Stimulated activated CD8-positive, alpha-beta memory T cell treated with anti-CD3 and anti-CD28 coated beads, Interleukin-12 subunit alpha, Interleukin-12 subunit beta, amount 100 ng/mL, for 1 hour (primary cell): Measurements from ENCODE around the gene FCHSD1.

Experiments
- DNase-seq: peaks from one replicate; pipeline ENCODE4 v3.0.0-alpha.2; 2020; ENCODE audit warnings: low read depth

Gene FCHSD1

GRCh38 chr5:141672841-141673813 lies 21.9 kb upstream of the FCHSD1 start:
- DNase-seq = no peak

GRCh38 chr5:141672071-141672840 lies 21.0 kb upstream of the FCHSD1 start:
- DNase-seq = no peak

DNA sequence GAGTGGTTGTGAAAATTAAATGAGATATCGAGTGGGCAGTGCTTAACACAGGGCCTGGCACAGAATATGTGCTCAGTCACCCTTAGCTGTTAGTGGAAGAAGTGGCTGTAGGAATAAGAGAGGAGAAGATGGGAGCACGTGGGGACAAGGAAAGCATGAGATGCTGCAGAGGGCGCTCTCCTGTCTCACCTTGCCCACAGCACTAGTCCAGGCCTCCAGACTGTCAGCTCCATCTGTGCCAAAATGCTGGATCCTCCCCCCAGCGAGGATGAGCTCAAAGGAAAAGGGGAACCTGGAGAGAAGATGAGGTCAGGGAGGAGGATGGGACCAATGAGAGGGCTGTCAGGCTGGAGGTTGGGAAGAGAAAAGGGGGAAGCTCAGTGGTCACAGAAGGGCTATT lies 18.3 kb upstream of the FCHSD1 start:
- no peak for DNase-seq

GRCh38 chr5:141668601-141669265 lies 17.5 kb upstream of the FCHSD1 start:
- no peak for DNase-seq

DNA sequence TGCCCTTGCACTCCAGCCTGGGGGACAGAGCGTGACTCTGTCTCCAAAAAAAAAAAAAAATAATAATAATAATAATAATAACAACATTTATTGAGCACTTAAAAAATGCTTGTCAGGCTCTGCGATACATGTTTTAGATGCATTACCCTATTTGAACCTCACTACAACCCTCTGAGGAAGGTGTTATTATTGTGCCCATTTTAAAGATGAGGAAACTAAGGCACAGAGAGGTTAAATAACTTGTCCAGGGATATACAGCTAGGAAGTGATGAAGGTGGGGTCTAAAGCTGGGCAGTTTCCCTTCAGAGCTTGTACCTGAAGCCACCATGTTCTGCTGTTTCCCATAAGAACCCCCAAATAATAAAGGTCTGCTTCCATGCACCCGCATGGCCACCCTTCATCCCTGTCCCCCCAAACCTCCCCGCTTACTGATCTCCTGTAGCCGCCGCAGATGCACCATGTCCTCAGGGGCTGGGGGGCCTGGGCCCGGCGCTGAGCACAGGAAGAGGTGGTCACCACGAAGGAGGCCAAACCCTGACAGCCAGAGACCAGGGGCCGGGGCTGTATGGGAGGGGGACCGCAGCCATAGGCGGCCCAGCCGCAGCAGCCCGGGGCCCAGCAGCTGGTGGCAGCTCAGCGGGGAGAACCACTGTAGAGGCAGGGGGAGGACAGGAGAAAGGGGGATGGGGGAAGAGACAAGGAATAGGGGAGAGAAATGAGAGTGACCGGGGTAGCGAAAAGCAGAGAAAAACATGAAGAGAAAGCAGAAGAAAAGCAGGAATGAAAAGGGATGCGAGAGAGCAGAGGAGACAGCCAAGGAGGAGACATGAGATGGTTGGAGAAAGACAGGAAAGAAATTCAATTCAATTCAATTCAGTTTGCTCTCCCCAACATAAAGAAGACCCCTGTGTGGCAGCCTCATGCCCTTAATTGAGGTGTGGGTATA lies 15.1 kb upstream of the FCHSD1 start:
- DNase-seq = no peak

DNA sequence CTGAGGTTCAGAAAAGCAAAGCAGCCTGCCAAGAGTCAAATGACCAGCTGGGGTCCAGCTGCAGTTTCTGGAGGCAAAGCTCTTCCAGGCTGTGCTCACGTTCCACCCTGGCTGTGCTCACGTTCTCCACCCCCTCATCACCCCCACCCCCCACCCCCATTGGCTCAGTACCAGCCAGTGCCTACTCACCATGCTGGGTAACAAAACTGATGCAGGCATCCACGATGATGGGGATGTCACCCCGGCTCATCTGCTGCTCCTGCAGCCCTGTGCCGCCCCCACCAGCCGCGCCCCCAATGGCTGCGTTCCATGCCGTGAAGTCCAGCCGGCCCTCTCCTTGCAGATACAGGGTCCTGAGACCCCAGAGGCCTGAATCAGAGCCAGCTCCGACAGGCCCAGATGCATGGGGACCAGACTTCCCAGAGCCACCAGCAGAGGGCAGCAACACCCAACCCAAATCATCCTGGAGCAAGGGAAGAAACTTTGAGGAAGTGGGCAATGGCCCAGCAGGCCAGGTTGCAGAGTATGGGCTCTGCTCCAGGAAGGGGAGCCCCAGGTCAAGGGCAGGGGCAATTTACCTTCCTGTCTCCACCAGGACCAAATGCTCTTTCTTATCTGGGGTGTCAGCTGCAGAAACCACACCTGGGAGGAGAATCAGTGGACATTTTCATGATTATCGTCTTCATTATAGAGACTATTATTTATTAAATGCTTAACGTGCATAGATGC lies 13.7 kb upstream of the FCHSD1 start:
- DNase-seq = peak; percentile 51

DNA sequence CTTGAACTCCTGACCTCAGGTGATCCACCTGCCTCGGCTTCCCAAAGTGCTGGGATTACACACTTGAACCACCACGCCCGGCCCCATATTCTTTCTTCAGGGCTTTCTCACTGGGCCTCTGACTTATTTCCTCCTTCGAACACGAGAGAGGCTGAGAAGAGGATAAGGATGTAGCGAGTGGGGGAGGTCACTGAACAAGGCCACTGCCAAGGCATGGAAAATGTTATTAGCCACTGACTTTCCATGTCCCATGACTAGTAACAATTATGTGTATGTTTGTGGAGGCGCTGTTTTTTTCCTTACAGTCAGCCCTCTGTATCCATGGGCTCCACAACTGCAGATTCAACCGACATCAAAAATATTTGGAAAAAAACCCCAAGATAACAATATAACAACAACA lies 12.3 kb upstream of the FCHSD1 start:
- no peak for DNase-seq

DNA sequence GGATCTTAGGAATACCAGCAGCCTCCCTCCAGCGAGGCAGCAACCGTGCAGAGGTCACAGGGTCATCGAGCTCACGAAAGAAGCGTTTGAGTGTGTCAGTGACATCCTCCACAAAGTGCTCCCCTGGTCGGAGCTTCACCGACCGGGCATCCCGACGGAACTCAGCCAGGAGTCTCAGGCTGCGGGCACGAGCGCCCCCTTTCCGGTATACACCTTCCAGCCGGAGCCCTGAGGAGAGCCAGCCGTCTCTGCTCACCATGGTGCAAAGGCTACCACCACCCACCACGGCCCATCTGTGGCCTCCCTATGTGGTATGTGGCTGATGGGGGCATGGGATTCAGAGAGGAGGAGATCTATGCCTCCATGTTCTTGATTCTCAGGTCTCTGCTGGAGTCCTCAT lies 10.8 kb upstream of the FCHSD1 start:
- DNase-seq = no peak

DNA sequence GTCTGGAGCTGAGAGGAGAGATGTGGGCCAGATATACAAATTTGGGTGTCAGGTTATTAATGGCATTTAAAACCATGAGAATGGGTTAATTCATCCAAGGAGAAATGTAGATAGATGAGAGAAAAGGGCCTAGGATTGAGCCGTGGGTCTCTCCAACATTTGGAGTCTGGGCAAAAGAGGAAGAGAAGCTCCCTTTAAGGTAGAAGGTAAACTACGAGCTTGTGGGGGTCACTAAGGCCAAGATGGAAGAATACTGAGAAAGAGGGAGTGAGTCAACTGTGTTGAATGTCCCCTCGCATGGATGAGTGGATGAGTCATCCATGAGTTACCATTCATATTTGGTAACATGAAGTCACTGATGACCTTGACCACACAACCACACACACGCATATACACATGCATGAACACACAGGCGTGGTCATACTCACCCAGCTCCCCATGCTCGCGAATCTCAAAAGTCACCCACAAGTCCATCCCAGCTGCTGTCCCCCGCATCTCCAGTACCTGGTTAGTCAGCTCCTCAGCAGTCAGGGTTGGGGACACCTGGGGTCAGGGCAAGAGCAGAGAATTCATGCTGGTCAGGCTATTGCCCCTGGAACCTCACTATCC lies 6.8 kb upstream of the FCHSD1 start:
- no peak for DNase-seq

- DNase-seq = no peak
Observed at GRCh38 chr5:141657404-141657803, 6.2 kb upstream of the FCHSD1 start.

GRCh38 chr5:141656396-141656795 lies 5.2 kb upstream of the FCHSD1 start:
- no peak for DNase-seq

GRCh38 chr5:141655020-141655419 lies 3.8 kb upstream of the FCHSD1 start:
- DNase-seq = no peak

GRCh38 chr5:141654298-141654697 lies 3.1 kb upstream of the FCHSD1 start:
- DNase-seq = no peak

DNA sequence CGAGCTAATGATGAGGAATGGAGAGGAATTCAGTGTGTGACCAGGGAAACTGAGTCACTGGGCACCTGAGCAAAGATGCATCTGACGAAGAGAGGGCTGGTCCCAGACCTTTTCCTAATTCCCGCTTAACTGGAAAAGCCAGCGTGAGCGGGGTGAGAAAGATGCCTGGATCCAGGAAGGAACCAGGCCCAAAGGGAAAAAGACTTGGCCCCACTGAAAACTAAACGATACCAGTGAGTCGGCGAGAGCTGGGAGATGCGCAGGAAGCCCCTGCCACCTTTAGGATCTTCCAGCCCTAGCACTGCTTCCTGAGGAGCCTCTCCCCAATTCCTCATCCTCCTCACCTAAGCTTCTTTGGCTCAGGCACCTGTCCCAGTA lies 499 bp upstream of the FCHSD1 start:
- no peak for DNase-seq

DNA sequence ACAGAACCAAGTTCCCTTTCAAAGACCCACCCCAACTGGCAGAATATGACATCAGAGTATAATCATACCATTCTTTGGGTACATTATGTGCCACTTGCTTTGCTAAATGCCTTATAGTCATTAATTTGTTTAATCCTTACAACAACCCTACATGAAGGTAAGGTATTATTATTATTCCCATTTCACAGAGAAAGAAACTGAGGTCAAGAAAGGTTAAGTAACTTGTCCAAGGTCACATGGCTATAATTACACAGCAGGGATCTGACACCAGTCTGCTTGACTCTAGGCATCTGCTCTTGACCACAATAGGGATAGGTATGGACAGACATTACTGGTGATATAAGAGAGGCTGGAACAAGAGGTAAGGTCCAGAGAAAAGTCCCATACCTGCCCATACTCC lies 1.2 kb downstream of the FCHSD1 start:
- no peak for DNase-seq

GRCh38 chr5:141649056-141649688 lies 2.0 kb downstream of the FCHSD1 start:
- DNase-seq = no peak

- DNase-seq = no peak
Observed at GRCh38 chr5:141647851-141648250, 3.4 kb downstream of the FCHSD1 start.

GRCh38 chr5:141647242-141647641 lies 4.0 kb downstream of the FCHSD1 start:
- DNase-seq = no peak

- DNase-seq = no peak
Observed at GRCh38 chr5:141646026-141646425, 5.2 kb downstream of the FCHSD1 start.
